ENCODE data around the gene ITGB1.

DNA sequence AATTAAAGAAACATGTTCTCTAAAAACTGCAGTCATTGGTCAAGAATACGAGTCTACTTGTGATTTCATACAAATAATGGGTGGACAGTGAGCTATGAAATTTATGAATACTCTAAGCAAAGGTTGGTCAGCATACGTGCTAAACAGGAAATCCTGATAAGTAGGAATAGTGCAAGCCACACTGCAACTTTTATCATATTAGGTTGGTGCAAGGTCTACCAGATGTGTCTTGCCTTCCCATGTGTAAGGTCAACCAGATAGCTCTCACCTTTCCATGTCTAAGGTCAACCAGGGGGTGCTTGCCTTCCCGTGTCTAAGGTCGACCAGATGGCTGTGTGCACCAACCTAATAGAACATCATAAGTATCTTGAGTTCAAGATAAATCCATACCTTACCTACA is 2.0 kb upstream of the ITGB1 start:
- TF ChIP-seq, protein P1, sequence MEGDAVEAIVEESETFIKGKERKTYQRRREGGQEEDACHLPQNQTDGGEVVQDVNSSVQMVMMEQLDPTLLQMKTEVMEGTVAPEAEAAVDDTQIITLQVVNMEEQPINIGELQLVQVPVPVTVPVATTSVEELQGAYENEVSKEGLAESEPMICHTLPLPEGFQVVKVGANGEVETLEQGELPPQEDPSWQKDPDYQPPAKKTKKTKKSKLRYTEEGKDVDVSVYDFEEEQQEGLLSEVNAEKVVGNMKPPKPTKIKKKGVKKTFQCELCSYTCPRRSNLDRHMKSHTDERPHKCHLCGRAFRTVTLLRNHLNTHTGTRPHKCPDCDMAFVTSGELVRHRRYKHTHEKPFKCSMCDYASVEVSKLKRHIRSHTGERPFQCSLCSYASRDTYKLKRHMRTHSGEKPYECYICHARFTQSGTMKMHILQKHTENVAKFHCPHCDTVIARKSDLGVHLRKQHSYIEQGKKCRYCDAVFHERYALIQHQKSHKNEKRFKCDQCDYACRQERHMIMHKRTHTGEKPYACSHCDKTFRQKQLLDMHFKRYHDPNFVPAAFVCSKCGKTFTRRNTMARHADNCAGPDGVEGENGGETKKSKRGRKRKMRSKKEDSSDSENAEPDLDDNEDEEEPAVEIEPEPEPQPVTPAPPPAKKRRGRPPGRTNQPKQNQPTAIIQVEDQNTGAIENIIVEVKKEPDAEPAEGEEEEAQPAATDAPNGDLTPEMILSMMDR (IDR thresholded peaks at IDR 0.05) = no peak
- TF ChIP-seq POLR2AphosphoS5 (IDR thresholded peaks at IDR 0.05) (no peak), POLR2A (IDR thresholded peaks at IDR 0.05) (no peak)
